Activated T-cell treated with anti-CD3 and anti-CD28 coated beads for 1 hour (primary cell): ENCODE results near the gene VWF.

Experiments
- DNase-seq: peaks from one replicate; pipeline ENCODE4 v3.0.0-alpha.2; 2020; ENCODE audit warnings: low read depth

VWF gene

GRCh38 chr12:6076776-6077691 lies 47.4 kb downstream of the VWF start:
- no peak for DNase-seq

DNA sequence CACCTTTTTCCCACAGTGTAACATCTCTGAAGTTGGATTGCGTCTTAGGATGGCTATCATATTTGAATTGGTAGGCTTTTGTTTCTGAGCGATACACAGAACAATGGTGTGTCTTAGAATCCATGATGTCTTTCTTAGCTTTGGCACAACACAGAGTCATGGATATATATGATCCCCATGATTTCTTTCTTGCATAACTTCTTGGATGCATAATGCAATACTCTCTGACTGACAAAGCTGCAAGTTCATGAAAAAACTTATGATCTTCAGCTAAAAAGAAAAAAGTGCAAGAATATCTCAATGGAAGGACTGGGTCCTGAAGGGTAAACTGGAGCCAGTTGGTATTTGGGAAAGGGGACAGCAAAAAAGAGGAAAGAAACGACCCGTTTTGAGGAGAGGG lies 48.1 kb downstream of the VWF start:
- DNase-seq = no peak

GRCh38 chr12:6074979-6075585 lies 49.4 kb downstream of the VWF start:
- DNase-seq = peak; percentile 12

DNA sequence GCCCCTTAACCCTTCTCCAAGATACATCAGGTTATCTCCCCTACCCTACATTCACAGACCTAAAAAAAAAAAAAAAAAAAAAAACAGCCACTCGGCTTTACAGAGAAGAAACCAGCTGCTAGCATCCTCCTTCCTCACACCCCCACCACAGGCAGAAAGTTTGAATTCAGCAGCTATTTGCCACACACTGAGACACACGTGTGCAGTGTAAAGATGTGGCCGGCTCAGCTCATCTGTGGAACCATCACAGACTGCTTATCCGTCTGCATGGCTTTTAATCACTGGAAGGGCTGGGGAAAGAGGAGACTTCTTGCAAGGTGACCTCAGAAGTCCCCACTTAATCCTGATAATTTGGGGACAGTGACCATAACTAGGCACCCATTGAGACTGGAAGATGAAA lies 50.0 kb downstream of the VWF start:
- no peak for DNase-seq

DNA sequence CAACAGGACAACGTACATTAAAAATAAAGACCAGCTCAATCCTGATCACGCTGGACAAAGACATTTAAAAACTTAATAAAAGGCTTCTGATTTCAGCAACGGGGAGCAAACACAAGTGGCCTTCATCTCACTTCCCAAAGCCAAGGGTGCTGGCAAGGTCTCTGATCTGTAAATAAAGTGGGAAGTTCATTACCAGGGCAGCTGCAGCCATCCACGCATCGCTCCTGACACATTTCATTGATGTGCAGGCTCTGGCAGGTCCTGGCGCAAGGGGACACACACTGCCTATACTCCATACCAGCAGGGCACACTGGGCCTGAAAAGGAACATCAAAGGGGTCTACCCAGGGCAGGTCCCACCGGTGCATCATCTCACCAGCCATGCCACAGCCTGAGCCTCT lies 51.0 kb downstream of the VWF start:
- no peak for DNase-seq

DNA sequence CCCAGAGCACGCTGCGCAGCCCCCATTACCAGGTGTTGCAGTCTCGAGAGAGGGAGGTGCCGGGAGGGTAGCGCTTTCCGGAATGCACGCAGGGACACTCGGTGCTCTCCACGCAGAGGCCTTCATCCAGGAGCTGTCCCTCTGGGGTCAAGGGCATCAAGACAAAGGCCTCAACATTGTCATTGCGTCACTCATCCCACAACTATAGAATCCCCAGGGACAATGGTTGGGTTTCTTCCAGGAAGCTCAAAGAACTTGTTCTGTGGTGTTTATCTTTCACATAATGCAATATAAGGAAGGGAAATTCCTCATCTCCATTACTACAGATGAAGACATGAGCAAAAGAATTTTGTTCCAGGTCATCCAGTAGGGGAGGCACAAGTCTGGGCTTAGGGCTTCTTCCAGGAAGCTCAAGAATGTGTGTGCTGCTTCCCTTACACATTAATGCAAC lies 52.1 kb downstream of the VWF start:
- DNase-seq = no peak

DNA sequence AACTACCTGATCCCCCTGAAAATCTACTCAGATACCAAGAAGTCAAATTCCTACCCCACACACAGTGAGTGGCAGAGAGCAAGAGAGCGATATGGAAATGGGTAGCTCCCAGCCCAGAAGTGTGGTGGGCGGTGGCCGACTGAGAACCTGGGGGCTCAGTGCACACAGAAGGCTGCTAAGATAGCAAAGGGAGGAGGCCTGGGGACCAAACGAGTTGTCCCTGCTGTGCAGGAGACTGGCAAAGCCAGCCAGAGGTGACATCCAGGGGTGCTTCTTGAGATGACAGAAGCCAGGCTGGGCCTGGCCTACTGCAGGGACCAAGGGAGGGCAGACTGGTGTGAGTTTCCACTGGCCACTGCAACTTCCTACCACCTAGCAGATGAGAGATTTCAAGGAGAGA lies 52.9 kb downstream of the VWF start:
- DNase-seq = no peak

- DNase-seq = no peak
These were observed 53.8 kb downstream of the VWF start for GRCh38 chr12:6070472-6071257.

DNA sequence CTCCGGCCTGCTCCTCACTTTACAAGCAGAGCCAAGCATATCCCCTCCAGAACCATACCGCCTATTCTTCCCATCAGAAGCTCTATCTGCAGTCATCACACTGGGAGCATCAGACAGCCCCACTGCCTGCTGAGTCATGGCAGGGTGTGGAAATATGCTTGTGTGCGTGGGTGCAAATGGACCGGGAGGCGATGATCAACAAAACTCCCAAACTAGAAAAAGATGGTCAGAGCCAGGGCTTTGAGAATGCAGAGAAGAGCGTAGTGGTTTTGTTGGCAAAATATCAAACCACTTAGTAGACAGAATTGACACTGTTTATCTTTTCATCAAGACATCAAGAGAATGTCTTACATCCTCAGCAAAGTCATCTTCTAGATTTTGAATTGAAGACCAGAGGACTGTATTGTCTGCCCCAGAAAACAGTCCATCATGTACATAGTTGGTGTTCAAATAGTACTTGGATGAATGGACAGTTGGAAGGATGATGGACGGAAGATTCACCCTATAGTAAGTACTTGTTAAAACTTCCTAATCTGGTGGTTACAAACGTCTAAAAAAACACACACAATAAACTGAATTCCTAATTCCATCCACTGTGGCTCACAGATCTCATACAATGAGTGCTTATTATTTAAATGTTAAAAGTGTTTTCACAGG lies 54.9 kb downstream of the VWF start:
- no peak for DNase-seq

DNA sequence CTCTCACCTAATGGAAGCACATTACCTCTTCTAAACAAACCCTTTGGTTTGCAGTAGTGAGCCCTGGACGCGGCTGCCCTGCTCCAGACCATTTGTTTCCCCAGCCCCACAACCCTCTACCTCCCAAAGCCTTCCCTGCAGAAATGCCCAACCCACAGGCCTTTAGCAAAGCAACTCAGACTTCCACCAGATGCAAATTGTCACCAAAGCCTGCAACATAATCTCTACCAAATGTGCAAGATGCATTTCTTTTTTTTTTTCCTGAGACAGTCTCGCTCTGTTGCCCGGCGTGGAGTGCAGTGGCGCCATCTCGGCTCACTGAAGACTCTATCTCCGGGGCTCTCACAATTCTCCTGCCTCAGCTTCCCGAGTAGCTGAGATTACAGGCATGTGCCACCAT lies 56.2 kb downstream of the VWF start:
- no peak for DNase-seq

DNA sequence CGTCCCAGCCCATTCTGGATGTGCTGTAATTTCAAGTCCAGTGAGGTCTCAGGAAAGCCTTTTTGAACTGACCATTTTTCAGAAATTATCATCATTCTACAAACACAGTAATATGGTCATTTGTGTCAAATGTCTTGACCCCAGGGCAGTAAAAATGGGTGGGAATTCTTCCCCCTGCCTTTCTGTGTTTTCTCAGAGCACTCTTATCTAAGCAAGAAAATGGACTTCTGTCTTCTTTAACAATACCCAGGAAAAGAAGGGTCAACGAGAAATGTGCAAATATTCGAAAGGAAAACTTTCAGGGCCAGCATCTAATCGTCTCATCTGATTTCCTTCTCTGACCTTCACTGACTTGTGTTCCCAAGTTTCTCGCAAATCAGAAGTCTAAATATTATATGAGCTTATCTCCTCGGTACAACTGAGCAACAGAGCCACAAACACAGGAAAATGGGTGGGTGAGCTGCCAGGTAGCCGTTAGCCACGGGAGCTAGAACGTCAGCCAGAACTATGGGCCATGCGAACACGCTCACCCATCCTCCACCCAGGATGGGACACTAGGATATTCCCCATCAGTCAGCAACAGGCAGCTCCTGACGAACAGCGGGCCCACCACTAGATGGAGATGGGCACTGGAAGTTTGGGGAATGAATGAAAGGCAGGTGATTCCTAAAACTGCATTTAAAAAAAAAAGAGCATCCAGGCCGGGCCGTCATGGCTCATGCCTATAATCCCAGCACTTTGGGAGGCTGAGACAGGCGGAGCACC lies 57.1 kb downstream of the VWF start:
- no peak for DNase-seq

DNA sequence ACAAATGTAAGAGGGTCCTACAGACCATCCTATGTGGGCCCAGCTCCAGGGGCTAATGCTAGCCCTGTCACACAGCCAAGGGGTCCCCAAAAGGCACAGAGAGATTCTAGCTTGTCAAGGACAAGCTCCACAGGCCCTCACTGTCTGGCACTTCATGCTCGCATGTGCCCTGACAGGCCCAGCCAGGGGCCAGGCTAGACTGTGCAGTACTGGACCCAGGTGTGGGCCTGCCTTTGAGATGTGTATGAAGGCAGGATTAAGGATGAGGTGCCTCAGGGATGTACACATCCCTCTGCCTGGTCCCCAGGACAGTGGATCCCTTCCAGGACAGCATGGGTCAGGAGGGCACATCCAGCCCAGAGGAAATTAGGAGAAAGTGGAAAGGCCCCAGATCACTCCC lies 57.8 kb downstream of the VWF start:
- DNase-seq = no peak

- DNase-seq = no peak
These were observed 58.6 kb downstream of the VWF start for GRCh38 chr12:6065863-6066199.

- no peak for DNase-seq
These were observed 59.2 kb downstream of the VWF start for GRCh38 chr12:6065131-6065862.

- peak; percentile 43 for DNase-seq
These were observed 61.4 kb downstream of the VWF start for GRCh38 chr12:6062757-6063735.

- no peak for DNase-seq
These were observed 62.1 kb downstream of the VWF start for GRCh38 chr12:6062395-6062756.

DNA sequence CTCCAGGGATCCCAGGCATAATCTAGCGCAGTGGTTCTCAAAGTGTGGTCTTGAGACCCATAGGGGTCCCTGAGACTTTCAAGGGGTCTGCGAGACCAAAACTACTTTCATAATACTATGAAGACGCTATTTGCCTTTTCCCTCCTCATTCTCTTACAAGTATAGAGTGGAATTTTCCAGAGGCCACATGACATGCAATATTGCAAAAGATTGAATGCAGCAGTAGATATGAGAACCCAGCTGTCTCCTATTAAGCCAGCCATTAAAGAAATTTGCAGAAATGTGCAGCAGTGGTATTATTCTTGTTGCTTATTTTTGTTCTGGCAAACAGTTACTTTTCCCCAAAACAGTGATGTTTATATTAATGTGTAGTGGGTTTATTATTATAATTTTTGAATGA lies 62.8 kb downstream of the VWF start:
- DNase-seq = no peak

- DNase-seq = no peak
These were observed 64.5 kb downstream of the VWF start for GRCh38 chr12:6059860-6060565.

- DNase-seq = no peak
These were observed 65.2 kb downstream of the VWF start for GRCh38 chr12:6059221-6059620.
